T follicular helper cell (primary cell): ENCODE data around the gene LRP1B.
"Not testable (repeated sequence)": the region's sequence is repeated elsewhere in the genome, so short reads cannot be mapped to it uniquely, and the experiment has no call there.

Source experiments
- DNase-seq: peaks from one replicate; pipeline ENCODE4 v3.0.0-alpha.2; 2020; ENCODE audit warnings: low read depth

LRP1B gene

GRCh38 chr2:140427033-140427432, 1703.8 kb downstream of the LRP1B start:
- DNase-seq = not testable (repeated sequence)

- DNase-seq = no peak
Measured at GRCh38 chr2:140424471-140424870, 1706.3 kb downstream of the LRP1B start.

GRCh38 chr2:140422759-140423158, 1708.1 kb downstream of the LRP1B start:
- no peak for DNase-seq

GRCh38 chr2:140417504-140417903, 1713.3 kb downstream of the LRP1B start:
- DNase-seq = no peak

GRCh38 chr2:140416577-140416976, 1714.2 kb downstream of the LRP1B start:
- DNase-seq = no peak

GRCh38 chr2:140415035-140415434, 1715.8 kb downstream of the LRP1B start:
- not testable (repeated sequence) for DNase-seq

- no peak for DNase-seq
Measured at GRCh38 chr2:140410695-140411094, 1720.1 kb downstream of the LRP1B start.

- no peak for DNase-seq
Measured at GRCh38 chr2:140401056-140401455, 1729.8 kb downstream of the LRP1B start.

- DNase-seq = no peak
Measured at GRCh38 chr2:140392824-140393223, 1738.0 kb downstream of the LRP1B start.

- no peak for DNase-seq
Measured at GRCh38 chr2:140384946-140385345, 1745.9 kb downstream of the LRP1B start.

GRCh38 chr2:140383781-140384180, 1747.0 kb downstream of the LRP1B start:
- DNase-seq = no peak

GRCh38 chr2:140376686-140377085, 1754.1 kb downstream of the LRP1B start:
- DNase-seq = no peak

- DNase-seq = no peak
Measured at GRCh38 chr2:140363131-140363530, 1767.7 kb downstream of the LRP1B start.

- no peak for DNase-seq
Measured at GRCh38 chr2:140362361-140362760, 1768.5 kb downstream of the LRP1B start.

GRCh38 chr2:140359056-140359771, 1771.6 kb downstream of the LRP1B start:
- no peak for DNase-seq

GRCh38 chr2:140356697-140357096, 1774.1 kb downstream of the LRP1B start:
- no peak for DNase-seq

- DNase-seq = no peak
Measured at GRCh38 chr2:140355511-140356090, 1775.2 kb downstream of the LRP1B start.

- DNase-seq = no peak
Measured at GRCh38 chr2:140354544-140354943, 1776.3 kb downstream of the LRP1B start.

- no peak for DNase-seq
Measured at GRCh38 chr2:140353541-140353940, 1777.3 kb downstream of the LRP1B start.

GRCh38 chr2:140351692-140352091, 1779.1 kb downstream of the LRP1B start:
- DNase-seq = no peak

- no peak for DNase-seq
Measured at GRCh38 chr2:140349695-140350094, 1781.1 kb downstream of the LRP1B start.

GRCh38 chr2:140348826-140349225, 1782.0 kb downstream of the LRP1B start:
- no peak for DNase-seq

- DNase-seq = no peak
Measured at GRCh38 chr2:140344838-140345237, 1786.0 kb downstream of the LRP1B start.

GRCh38 chr2:140344266-140344665, 1786.5 kb downstream of the LRP1B start:
- DNase-seq = not testable (repeated sequence)
